ENCODE results near the gene RAB44. TPM values are rescaled to one million over a fixed set of nuclear protein-coding genes. Genes with fewer than 3 reads are reported as not detected.

The RAB44 gene
- total and polyA plus RNA-seq, 2 of the 13 experiments (the other 11 are each of a cell fraction or from before 2014, with no cell fraction given), result not detected

- TF ChIP-seq ATF2 (CRISPR knock-in tag; IDR thresholded peaks at IDR 0.05) (peak; percentile 78), HDAC6 (IDR thresholded peaks at IDR 0.05; ENCODE audit: low read depth, low read length) (no peak), FOXO1 (CRISPR knock-in tag; IDR thresholded peaks at IDR 0.05) (peak; percentile 93), NCOA1 (CRISPR knock-in tag; IDR thresholded peaks at IDR 0.05) (peak; percentile 98), ZBTB14 (CRISPR knock-in tag; IDR thresholded peaks at IDR 0.05) (no peak), KMT2A (CRISPR knock-in tag; IDR thresholded peaks at IDR 0.05) (no peak), ZC3H13 (CRISPR knock-in tag; IDR thresholded peaks at IDR 0.05) (peak; percentile 76; the same call in 1 of the 2 replicates), LRRFIP1 (CRISPR knock-in tag; conservative IDR thresholded peaks at IDR 0.05) (no peak), ZUFSP (CRISPR knock-in tag; IDR thresholded peaks at IDR 0.05; ENCODE audit: borderline replicate concordance) (no peak), ZBTB49 (CRISPR knock-in tag; IDR thresholded peaks at IDR 0.05; ENCODE audit: borderline replicate concordance) (peak; percentile 66; the same call in 1 of the 2 replicates), FOSL2 (CRISPR knock-in tag; IDR thresholded peaks at IDR 0.05) (peak; percentile 71), ARID5B (CRISPR knock-in tag; IDR thresholded peaks at IDR 0.05) (peak; percentile 85)
Observed at GRCh38 chr6:36683656-36684446, 13.8 kb upstream of the RAB44 start (continued).
